Spleen (tissue), 11 donors: Measurements from ENCODE around the gene MTMR6. TPM values are rescaled to one million over a fixed set of nuclear protein-coding genes. Genes with fewer than 3 reads are reported as not detected.

Experiments
- DNase-seq: peaks from one replicate; pipeline ENCODE4 v3.0.0-alpha.2; 2020
- H3K27ac ChIP-seq, 8 donors: fragments of 200-600 bp; sonication (generic) in 7 of 8; 1 replicate in 4 of 8; 2 replicates in 4 of 8; pipeline versions ENCODE4 v1.5.0 to v1.8.0; 2016 to 2021; ENCODE audit warnings: inconsistent platforms in 4 of 8, mild to moderate bottlenecking in 4 of 8, moderate library complexity in 1 of 8
- H3K27me3 ChIP-seq, 7 donors: fragments of 200-600 bp; sonication (generic) in 6 of 7; replicated peaks in 1 of 7; 1 replicate in 4 of 7; 2 replicates in 3 of 7; pipeline versions ENCODE4 v1.5.0 to v1.8.0; 2016 to 2021; ENCODE audit warnings: inconsistent platforms in 3 of 7, mild to moderate bottlenecking in 1 of 7
- H3K36me3 ChIP-seq, 6 donors: fragments of 200-600 bp; sonication (generic) in 5 of 6; 1 replicate in 4 of 6; 2 replicates in 2 of 6; pipeline versions ENCODE4 v1.5.0 to v1.8.0; 2016 to 2021; ENCODE audit warnings: inconsistent platforms in 2 of 6
- H3K4me1 ChIP-seq, 6 donors: fragments of 200-600 bp; sonication (generic) in 5 of 6; 1 replicate in 3 of 6; 2 replicates in 3 of 6; pipeline versions ENCODE4 v1.5.0 to v1.8.0; 2016 to 2021; ENCODE audit warnings: inconsistent platforms in 3 of 6
- H3K4me3 ChIP-seq, 8 donors: fragments of 200-600 bp; sonication (generic) in 7 of 8; 1 replicate in 4 of 8; 2 replicates in 4 of 8; pipeline versions ENCODE4 v1.5.0 to v1.8.0; 2016 to 2021; ENCODE audit warnings: inconsistent platforms in 4 of 8, mild to moderate bottlenecking in 4 of 8, moderate library complexity in 2 of 8
- H3K9me3 ChIP-seq, 8 donors: fragments of 200-600 bp; sonication (generic) in 7 of 8; 1 replicate in 4 of 8; 2 replicates in 4 of 8; pipeline versions ENCODE4 v1.5.0 to v1.8.0; 2016 to 2021; ENCODE audit warnings: inconsistent platforms in 4 of 8
- POLR2A ChIP-seq, 3 donors: fragments of 450-650 bp; IDR thresholded peaks; one replicate each; pipeline ENCODE4 v1.5.1; 2017; ENCODE audit warnings: antibody characterized with exemption in 3 of 3, mild to moderate bottlenecking in 1 of 3
- POLR2AphosphoS5 ChIP-seq, 3 donors: sonication (generic); formaldehyde crosslinking; IDR thresholded peaks; one replicate each; pipeline ENCODE4 v1.5.1; 2017; ENCODE audit warnings: antibody characterized with exemption in 3 of 3
- WGBS, 5 donors: extraction: QIAGEN DNeasy Blood & Tissue Kit in 3 of 5; methylation state at CpG; one replicate each; pipeline versions ENCODE4 v1.1.5 to v1.1.7; 2013 to 2018; 5-methylcytosine and 5-hydroxymethylcytosine counted together
- intact Hi-C: fragments of 100-400 bp; cut with DNase I; formaldehyde crosslinking; loops from one replicate; pipeline ENCODE4 v1.15.0; 2023; ENCODE audit warnings: low total_unique reads
- polyA plus RNA-seq, 3 donors: library from polyadenylated mRNA; stranded (reverse); fragments of 200-250 nt; gene quantifications; one replicate each; pipeline ENCODE4 v1.2.1, GENCODE V29; 2013
- total RNA-seq, 7 donors: library from RNA; depleted of rRNA in 3 of 7; stranded (reverse); fragments of >200 nt in 3 of 7; fragmentation: NEBNext Ultra II Directional in 4 of 7; extraction: Animal tissue kit (Norgen Biotek cat#: 25700) in 4 of 7; gene quantifications; one replicate each; pipeline versions ENCODE4 v1.1.0 to v1.2.1, GENCODE V29; 2016 to 2021
- TF ChIP-seq, protein P1 (sequence below), 11 experiments: fragments of 200-600 bp in 7 of 11; fragments of 450-650 bp in 4 of 11; sonication (generic) in 4 of 11; IDR thresholded peaks in 8 of 11; conservative IDR thresholded peaks in 3 of 11; 1 replicate in 7 of 11; 2 replicates in 4 of 11; pipeline versions ENCODE4 v1.4.0 to v1.8.0; 2016 to 2021; ENCODE audit warnings: antibody characterized with exemption in 11 of 11, inconsistent platforms in 4 of 11, mild to moderate bottlenecking in 1 of 11
- donor health status: healthy with polysubstance abuse.
- donor health status: DM: no; HTN: no; CAD: no; lungs with moderate emphysema.
- donor health status: DM: no; HTN: no; CAD: no.
- donor health status: Bipolar disorder and iron deficiency.
- donor health status: healthy.
- donor health status: DM: no; HTN: no; CAD: no.
- donor health status: DM: yes; HTN: yes; CAD: no.

The MTMR6 gene
- total and polyA plus RNA-seq, 10 donors, result 5.4 to 28.3 (median 19.1) TPM

- Histone ChIP-seq H3K27me3 (peaks cover 0 to 29% (median 7%) of the 10 kb centered on the region in 7 donors), H3K4me1 (peaks cover 8 to 49% (median 26%) of the 10 kb centered on the region in 6 donors), H3K4me3 (peak overlapping the region; percentile 61 to 86 (median 74)), H3K9me3 (no peaks in the 10 kb centered on the region), H3K27ac (peak overlapping the region; percentile 86 to 98 (median 94)), H3K36me3 (peaks cover 0 to 20% (median 3%) of the 10 kb centered on the region in 6 donors)
- WGBS, 5 donors, result 22 to 38% (median 23%) methylated on average over 22 to 33 of the region's 33 CpGs
- TF ChIP-seq, protein P1, sequence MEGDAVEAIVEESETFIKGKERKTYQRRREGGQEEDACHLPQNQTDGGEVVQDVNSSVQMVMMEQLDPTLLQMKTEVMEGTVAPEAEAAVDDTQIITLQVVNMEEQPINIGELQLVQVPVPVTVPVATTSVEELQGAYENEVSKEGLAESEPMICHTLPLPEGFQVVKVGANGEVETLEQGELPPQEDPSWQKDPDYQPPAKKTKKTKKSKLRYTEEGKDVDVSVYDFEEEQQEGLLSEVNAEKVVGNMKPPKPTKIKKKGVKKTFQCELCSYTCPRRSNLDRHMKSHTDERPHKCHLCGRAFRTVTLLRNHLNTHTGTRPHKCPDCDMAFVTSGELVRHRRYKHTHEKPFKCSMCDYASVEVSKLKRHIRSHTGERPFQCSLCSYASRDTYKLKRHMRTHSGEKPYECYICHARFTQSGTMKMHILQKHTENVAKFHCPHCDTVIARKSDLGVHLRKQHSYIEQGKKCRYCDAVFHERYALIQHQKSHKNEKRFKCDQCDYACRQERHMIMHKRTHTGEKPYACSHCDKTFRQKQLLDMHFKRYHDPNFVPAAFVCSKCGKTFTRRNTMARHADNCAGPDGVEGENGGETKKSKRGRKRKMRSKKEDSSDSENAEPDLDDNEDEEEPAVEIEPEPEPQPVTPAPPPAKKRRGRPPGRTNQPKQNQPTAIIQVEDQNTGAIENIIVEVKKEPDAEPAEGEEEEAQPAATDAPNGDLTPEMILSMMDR (IDR thresholded peaks at IDR 0.05 in 8 of 11, conservative IDR thresholded peaks at IDR 0.05 in 3 of 11), result no peak
- TF ChIP-seq POLR2AphosphoS5 (IDR thresholded peaks at IDR 0.05) (no peak), POLR2A (IDR thresholded peaks at IDR 0.05) (no peak)
- intact Hi-C loops, result no loop called here
- peak; percentile 91 for DNase-seq
Measured at GRCh38 chr13:25300861-25301346, 13.6 kb upstream of the MTMR6 start.

DNA sequence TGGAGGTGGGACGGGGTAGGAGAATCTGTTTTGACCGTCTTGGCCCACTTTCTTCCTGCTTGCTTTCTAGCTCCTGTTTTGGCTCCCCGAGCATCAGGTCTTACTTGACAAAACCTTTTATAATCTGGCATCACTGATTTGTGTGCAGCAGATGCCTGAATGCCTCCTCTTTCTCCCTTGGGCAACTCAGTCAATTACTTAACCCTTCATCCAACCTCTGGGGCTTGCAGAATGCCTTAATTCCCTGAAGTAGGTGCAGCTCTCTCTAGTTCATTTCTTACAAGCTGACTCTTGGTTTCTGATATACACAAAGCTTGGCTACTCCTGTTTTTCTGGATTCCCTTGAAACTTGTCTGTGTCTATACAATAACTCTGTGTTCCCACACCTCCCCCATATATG, 8.4 kb upstream of the MTMR6 start:
- TF ChIP-seq POLR2A (IDR thresholded peaks at IDR 0.05) (no peak), POLR2AphosphoS5 (IDR thresholded peaks at IDR 0.05) (no peak)
- Histone ChIP-seq H3K9me3 (no peaks in the 10 kb centered on the region), H3K4me1 (peaks cover 0 to 4% (median under 1%) of the 10 kb centered on the region in 6 donors), H3K36me3 (no peaks in the 10 kb centered on the region), H3K27me3 (peaks cover 0 to 33% (median 7%) of the 10 kb centered on the region in 7 donors), H3K27ac (no peak overlapping the region), H3K4me3 (no peak overlapping the region)
- no peak for DNase-seq
- intact Hi-C loops, result no loop called here
- WGBS, 5 donors, result 73 to 89% (median 80%) methylated on average over 3 of the region's 3 CpGs

GRCh38 chr13:25295228-25295627, 7.9 kb upstream of the MTMR6 start:
- H3K9me3 ChIP-seq, result no peaks in the 10 kb centered on the region
- WGBS, 5 donors, result 84 to 97% (median 93%) methylated on average over 3 of the region's 3 CpGs
- no peak for DNase-seq
- H3K27me3 ChIP-seq, result peaks cover 0 to 33% (median 7%) of the 10 kb centered on the region in 7 donors
- no peak overlapping the region for H3K4me3 ChIP-seq
- H3K36me3 ChIP-seq, result no peaks in the 10 kb centered on the region
- H3K4me1 ChIP-seq, result no peaks in the 10 kb centered on the region
- TF ChIP-seq POLR2A (IDR thresholded peaks at IDR 0.05), result no peak
- TF ChIP-seq, protein P1 (IDR thresholded peaks at IDR 0.05 in 8 of 11, conservative IDR thresholded peaks at IDR 0.05 in 3 of 11), result no peak
- TF ChIP-seq POLR2AphosphoS5 (IDR thresholded peaks at IDR 0.05), result no peak
- no peak overlapping the region for H3K27ac ChIP-seq
- intact Hi-C loops, result no loop called here

DNA sequence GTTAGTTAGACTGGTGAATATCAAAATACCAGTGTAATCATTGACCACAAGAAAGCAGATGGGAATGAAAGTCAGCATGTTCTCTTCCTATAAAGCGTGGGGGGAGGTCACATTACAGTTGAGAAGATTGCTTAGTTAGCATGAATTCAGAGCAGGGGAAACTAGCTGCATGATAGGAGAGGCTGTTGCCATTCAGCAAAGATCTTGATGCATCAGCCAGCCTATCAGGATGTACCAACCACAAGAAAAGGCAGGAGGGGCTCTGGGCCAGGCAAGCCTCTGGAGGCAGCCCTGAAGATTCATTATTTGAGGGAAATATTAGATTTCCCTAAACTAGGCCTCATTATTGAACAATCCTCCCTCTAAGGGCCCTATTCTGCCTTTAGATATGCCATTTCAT, 5.0 kb upstream of the MTMR6 start:
- no peak for DNase-seq
- Histone ChIP-seq H3K27ac (peak overlapping the region in 3 of 8 donors; percentile 12 to 50 (median 20)), H3K36me3 (no peaks in the 10 kb centered on the region), H3K4me3 (no peak overlapping the region), H3K4me1 (peaks cover 0 to 8% (median 7%) of the 10 kb centered on the region in 6 donors), H3K27me3 (peaks cover 0 to 17% (median 3%) of the 10 kb centered on the region in 7 donors), H3K9me3 (no peaks in the 10 kb centered on the region)
- 6 to 27% (median 7%) methylated on average over 1 of the region's 1 CpG for WGBS, 5 donors
- intact Hi-C loops, result no loop called here
- TF ChIP-seq, protein P1 (IDR thresholded peaks at IDR 0.05 in 8 of 11, conservative IDR thresholded peaks at IDR 0.05 in 3 of 11), result no peak
- TF ChIP-seq POLR2AphosphoS5 (IDR thresholded peaks at IDR 0.05) (peak in 1 of 3 donors; percentile 15), POLR2A (IDR thresholded peaks at IDR 0.05) (no peak)
